Adipocyte (in vitro differentiated cells): Measurements from ENCODE around the gene AP1G2.
"Not testable (repeated sequence)": the region's sequence is repeated elsewhere in the genome, so short reads cannot be mapped to it uniquely, and the experiment has no call there.

Source experiments
- DNase-seq: peaks from one replicate; pipeline ENCODE4 v3.0.0-alpha.2; 2015; ENCODE audit warnings: low read depth
- H3K27me3 ChIP-seq: replicated peaks from 2 replicates; pipeline ENCODE4 v1.7.0; 2013; ENCODE audit warnings: mild to moderate bottlenecking, low read length, moderate library complexity; ENCODE audit not compliant: control insufficient read depth, insufficient read depth
- H3K36me3 ChIP-seq: 2 replicates; pipeline ENCODE4 v1.7.0; 2013; ENCODE audit warnings: low read length, mild to moderate bottlenecking, moderate library complexity; ENCODE audit not compliant: control insufficient read depth, insufficient read depth, severe bottlenecking
- H3K4me1 ChIP-seq: 2 replicates; pipeline ENCODE4 v1.7.0; 2013; ENCODE audit warnings: mild to moderate bottlenecking, low read length, moderate library complexity; ENCODE audit not compliant: control insufficient read depth, insufficient read depth
- H3K4me3 ChIP-seq: 2 replicates; pipeline ENCODE4 v1.7.0; 2013; ENCODE audit warnings: mild to moderate bottlenecking, low read length, moderate library complexity
- H3K9ac ChIP-seq: 2 replicates; pipeline ENCODE4 v1.7.0; 2013; ENCODE audit warnings: mild to moderate bottlenecking, low read length, moderate library complexity
- H3K9me3 ChIP-seq: 2 replicates; pipeline ENCODE4 v1.7.0; 2013; ENCODE audit warnings: mild to moderate bottlenecking, low read length, moderate library complexity; ENCODE audit not compliant: control insufficient read depth

The AP1G2 gene

DNA sequence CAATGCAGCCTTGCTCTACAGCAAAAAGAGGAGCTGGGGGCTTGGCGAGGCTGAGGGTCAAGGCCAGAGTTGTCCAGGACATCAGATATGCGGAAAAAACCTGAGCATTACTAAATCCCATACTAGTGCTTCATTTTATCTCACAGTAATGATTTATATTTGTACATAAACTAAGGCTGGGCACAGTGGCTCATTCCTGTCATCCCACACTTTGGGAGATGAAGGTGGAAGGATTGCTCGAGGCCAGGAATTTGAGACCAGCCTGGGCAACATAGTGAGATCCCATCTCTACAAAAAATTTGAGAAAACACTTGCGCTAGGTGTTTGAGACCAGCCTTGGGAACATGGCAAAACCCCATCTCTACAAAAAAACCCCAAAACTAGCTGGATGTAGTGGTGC is 22.6 kb upstream of the AP1G2 start:
- Histone ChIP-seq H3K36me3 (no peaks in the 10 kb centered on the region), H3K4me1 (peaks cover 3% of the 10 kb centered on the region), H3K9me3 (no peaks in the 10 kb centered on the region), H3K9ac (no peak overlapping the region), H3K4me3 (no peak overlapping the region), H3K27me3 (peaks cover 5% of the 10 kb centered on the region)
- no peak for DNase-seq

GRCh38 chr14:23589606-23590005 is 22.0 kb upstream of the AP1G2 start:
- Histone ChIP-seq H3K4me3 (no peak overlapping the region), H3K9ac (no peak overlapping the region), H3K36me3 (no peaks in the 10 kb centered on the region), H3K9me3 (no peaks in the 10 kb centered on the region), H3K4me1 (peaks cover 3% of the 10 kb centered on the region), H3K27me3 (peaks cover 5% of the 10 kb centered on the region)
- no peak for DNase-seq

- peak; percentile 85 for DNase-seq
- peaks cover 5% of the 10 kb centered on the region for H3K27me3 ChIP-seq
- no peaks in the 10 kb centered on the region for H3K36me3 ChIP-seq
- peaks cover 3% of the 10 kb centered on the region for H3K4me1 ChIP-seq
- no peak overlapping the region for H3K4me3 ChIP-seq
- H3K9me3 ChIP-seq = no peaks in the 10 kb centered on the region
- H3K9ac ChIP-seq = no peak overlapping the region
These were observed 21.4 kb upstream of the AP1G2 start for GRCh38 chr14:23588884-23589598.

DNA sequence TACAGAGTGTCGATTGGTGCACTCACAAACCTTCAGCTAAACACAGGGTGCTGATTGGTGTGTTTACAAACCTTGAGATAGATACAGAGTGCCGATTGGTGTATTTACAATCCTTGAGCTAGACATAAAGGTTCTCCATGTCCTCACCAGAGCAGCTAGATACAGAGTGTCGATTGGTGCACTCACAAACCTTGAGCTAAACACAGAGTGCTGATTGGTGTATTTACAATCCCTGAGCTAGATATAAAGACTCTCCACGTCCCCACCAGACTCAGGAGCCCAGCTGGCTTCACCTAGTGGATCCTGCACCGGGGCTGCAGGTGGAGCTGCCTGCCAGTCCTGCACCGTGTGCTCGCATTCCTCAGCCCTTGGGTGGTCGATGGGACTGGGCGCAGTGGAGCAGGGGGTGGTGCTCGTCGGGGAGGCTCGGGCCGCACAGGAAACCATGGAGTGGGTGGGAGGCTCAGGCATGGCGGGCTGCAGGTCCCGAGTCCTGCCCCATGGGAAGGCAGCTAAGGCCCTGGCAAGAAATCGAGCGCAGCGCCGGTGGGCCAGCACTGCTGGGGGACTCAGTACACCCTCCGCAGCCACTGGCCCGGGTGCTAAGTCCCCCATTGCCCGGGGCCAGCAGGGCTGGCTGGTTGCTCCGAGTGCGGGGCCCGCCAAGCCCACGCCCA is 17.1 kb upstream of the AP1G2 start:
- DNase-seq, H3K36me3 ChIP-seq, H3K4me3 ChIP-seq, H3K9ac ChIP-seq, H3K9me3 ChIP-seq, H3K4me1 ChIP-seq: not testable (repeated sequence)
- H3K27me3 ChIP-seq = peaks cover 20% of the 10 kb centered on the region

DNA sequence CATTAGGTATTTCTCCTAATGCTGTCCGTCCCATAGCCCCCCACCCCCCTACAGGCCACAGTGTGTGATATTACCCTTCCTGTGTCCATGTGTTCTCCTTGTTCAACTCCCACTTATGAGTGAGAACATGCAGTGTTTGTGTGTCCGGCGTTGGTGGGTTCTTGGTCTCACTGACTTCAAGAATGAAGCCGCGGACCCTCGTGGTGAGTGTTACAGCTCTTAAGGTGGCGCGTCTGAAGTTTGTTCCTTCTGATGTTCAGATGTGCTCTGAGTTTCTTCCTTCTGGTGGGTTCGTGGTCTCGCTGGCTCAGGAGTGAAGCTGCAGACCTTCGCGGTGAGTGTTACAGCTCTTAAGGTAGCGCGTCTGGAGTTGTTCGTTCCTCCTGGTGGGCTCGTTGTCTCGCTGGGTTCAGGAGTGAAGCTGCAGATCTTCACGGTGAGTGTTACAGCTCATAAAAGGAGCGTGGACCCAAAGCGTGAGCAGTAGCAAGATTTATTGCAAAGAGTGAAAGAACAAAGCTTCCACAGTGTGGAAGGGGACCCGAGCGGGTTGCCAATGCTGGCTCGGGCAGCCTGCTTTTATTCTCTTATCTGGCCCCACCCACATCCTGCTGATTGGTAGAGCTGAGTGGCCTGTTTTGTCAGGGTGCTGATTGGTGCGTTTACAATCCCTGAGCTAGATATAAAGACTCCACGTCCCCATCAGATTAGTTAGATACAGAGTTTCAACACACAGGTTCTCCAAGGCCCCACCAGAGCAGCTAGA is 16.4 kb upstream of the AP1G2 start:
- H3K9me3 ChIP-seq, H3K36me3 ChIP-seq, H3K4me3 ChIP-seq, H3K4me1 ChIP-seq, H3K9ac ChIP-seq, DNase-seq: not testable (repeated sequence)
- H3K27me3 ChIP-seq = peaks cover 27% of the 10 kb centered on the region

DNA sequence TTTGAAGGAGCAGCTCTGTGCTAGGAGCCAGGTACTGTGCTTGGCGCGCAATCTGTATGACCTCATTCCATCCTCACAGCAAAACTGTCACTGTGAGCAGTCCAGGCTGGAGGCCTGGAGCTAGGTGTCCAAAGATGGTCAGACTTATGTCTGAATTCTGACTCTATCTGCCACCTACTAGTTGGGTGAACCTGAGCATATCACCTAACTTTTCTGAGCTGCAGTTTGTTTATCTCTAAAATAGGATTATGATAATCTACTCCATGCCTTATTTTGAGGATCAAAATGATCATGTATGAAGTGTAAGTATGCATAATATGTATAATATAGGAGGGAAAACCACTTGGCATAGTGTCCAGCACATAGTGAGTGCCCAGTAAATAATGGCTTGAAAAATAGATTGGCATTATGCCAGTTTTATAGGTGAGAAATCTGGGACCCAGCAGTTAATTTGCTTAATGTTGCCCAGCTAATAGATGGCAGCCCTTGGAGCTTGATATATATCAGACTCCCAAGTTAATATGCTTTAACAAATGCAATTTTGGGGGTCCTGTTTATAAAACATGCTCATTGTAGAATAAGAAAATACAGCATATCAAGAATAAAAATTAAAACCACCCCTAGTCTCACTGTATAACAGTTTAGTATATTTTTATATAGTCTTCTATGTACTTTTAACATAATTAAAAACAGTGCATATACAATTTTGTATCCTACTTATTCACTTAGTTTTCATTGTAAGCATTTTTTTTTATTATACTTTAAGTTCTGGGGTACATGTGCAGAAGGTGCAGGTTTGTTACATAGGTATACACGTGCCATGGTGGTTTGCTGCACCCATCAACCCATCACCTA is 15.5 kb upstream of the AP1G2 start:
- Histone ChIP-seq H3K36me3 (no peaks in the 10 kb centered on the region), H3K27me3 (peaks cover 35% of the 10 kb centered on the region), H3K9ac (no peak overlapping the region), H3K4me1 (no peaks in the 10 kb centered on the region), H3K4me3 (no peak overlapping the region), H3K9me3 (no peaks in the 10 kb centered on the region)
- DNase-seq = no peak

DNA sequence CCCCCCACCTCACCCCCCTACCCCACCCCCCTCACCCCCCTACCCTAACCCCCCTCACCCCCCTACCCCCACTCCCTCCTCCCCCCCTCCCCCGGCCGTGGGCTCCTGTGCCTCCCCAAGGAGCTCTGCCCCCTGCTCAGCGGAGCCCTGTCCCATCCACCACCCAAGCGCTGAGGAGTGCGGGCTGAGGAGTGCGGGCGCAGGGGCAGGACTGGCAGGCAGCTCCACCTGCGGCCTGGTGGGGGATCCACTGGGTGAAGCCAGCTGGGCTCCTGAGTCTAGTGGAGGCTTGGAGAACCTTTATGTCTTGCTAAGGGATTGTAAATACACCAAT is 13.3 kb upstream of the AP1G2 start:
- H3K36me3 ChIP-seq = no peaks in the 10 kb centered on the region
- H3K4me3 ChIP-seq = no peak overlapping the region
- H3K27me3 ChIP-seq = peaks cover 47% of the 10 kb centered on the region
- H3K4me1 ChIP-seq = no peaks in the 10 kb centered on the region
- no peaks in the 10 kb centered on the region for H3K9me3 ChIP-seq
- no peak overlapping the region for H3K9ac ChIP-seq
- DNase-seq = no peak

- H3K9ac ChIP-seq = no peak overlapping the region
- no peaks in the 10 kb centered on the region for H3K9me3 ChIP-seq
- no peak for DNase-seq
- H3K36me3 ChIP-seq = no peaks in the 10 kb centered on the region
- H3K27me3 ChIP-seq = peaks cover 49% of the 10 kb centered on the region
- no peaks in the 10 kb centered on the region for H3K4me1 ChIP-seq
- H3K4me3 ChIP-seq = no peak overlapping the region
These were observed 12.7 kb upstream of the AP1G2 start for GRCh38 chr14:23580152-23580926.

GRCh38 chr14:23579739-23580138 is 12.1 kb upstream of the AP1G2 start:
- DNase-seq = no peak
- Histone ChIP-seq H3K4me1 (no peaks in the 10 kb centered on the region), H3K36me3 (no peaks in the 10 kb centered on the region), H3K9me3 (no peaks in the 10 kb centered on the region), H3K4me3 (no peak overlapping the region), H3K9ac (no peak overlapping the region), H3K27me3 (peaks cover 55% of the 10 kb centered on the region)

GRCh38 chr14:23579311-23579630 is 11.7 kb upstream of the AP1G2 start:
- H3K4me1 ChIP-seq = no peaks in the 10 kb centered on the region
- no peaks in the 10 kb centered on the region for H3K9me3 ChIP-seq
- no peak overlapping the region for H3K4me3 ChIP-seq
- H3K36me3 ChIP-seq = no peaks in the 10 kb centered on the region
- no peak for DNase-seq
- no peak overlapping the region for H3K9ac ChIP-seq
- peaks cover 55% of the 10 kb centered on the region for H3K27me3 ChIP-seq
